AG09319 (cell line): ENCODE data around the gene MACO1.

Experiments used
- DNase-seq: peaks from one replicate; pipeline ENCODE4 v3.0.0-alpha.2; 2010; ENCODE audit warnings: low read depth; ENCODE audit errors: extremely low read depth
- CTCF ChIP-seq: IDR thresholded peaks from 2 replicates; pipeline ENCODE4 v1.5.1; 2011; ENCODE audit warnings: low read depth, mild to moderate bottlenecking, inconsistent platforms, low read length, moderate library complexity

Gene MACO1

GRCh38 chr1:25478633-25479032 lies 47.9 kb downstream of the MACO1 start:
- TF ChIP-seq CTCF, result no peak
- no peak for DNase-seq

- no peak for DNase-seq
- no peak for TF ChIP-seq CTCF
Measured at GRCh38 chr1:25481625-25482024, 50.9 kb downstream of the MACO1 start.

GRCh38 chr1:25482211-25482610 lies 51.5 kb downstream of the MACO1 start:
- no peak for TF ChIP-seq CTCF
- DNase-seq, result no peak

- TF ChIP-seq CTCF, result no peak
- no peak for DNase-seq
Measured at GRCh38 chr1:25484096-25484495, 53.4 kb downstream of the MACO1 start.

GRCh38 chr1:25484533-25484932 lies 53.8 kb downstream of the MACO1 start:
- no peak for TF ChIP-seq CTCF
- no peak for DNase-seq

GRCh38 chr1:25485536-25486411 lies 55.1 kb downstream of the MACO1 start:
- DNase-seq, result no peak
- no peak for TF ChIP-seq CTCF

- DNase-seq, result no peak
- peak; percentile 24 for TF ChIP-seq CTCF
Measured at GRCh38 chr1:25486602-25487001, 55.9 kb downstream of the MACO1 start.
